DOHH2 (cell line): Measurements from ENCODE around the gene PODN.

Experiments
- H3F3A ChIP-seq: fragments of 200-600 bp; sonication (generic), shearing (Covaris generic); 2 replicates; pipeline ENCODE4 v1.6.0; 2016; ENCODE audit warnings: antibody characterized with exemption, mild to moderate bottlenecking; ENCODE audit not compliant: control insufficient read depth, insufficient read depth
- H3K27ac ChIP-seq: fragments of 200-600 bp; sonication (generic); 2 replicates; pipeline ENCODE4 v1.5.1; 2014; ENCODE audit warnings: low read depth, mild to moderate bottlenecking, low read length, moderate library complexity
- H3K27me3 ChIP-seq: fragments of 200-600 bp; sonication (generic); 2 replicates; pipeline ENCODE4 v1.6.1; 2014; ENCODE audit warnings: mild to moderate bottlenecking, low read length, mixed read lengths; ENCODE audit not compliant: control insufficient read depth
- H3K36me3 ChIP-seq: fragments of 200-600 bp; sonication (generic); 2 replicates; pipeline ENCODE4 v1.6.1; 2014; ENCODE audit warnings: mild to moderate bottlenecking, low read length, moderate library complexity, mixed read lengths; ENCODE audit not compliant: control insufficient read depth
- H3K4me1 ChIP-seq: fragments of 200-600 bp; sonication (generic); 2 replicates; pipeline ENCODE4 v1.6.1; 2014; ENCODE audit warnings: mild to moderate bottlenecking, low read length, mixed read lengths; ENCODE audit not compliant: control insufficient read depth
- H3K4me2 ChIP-seq: fragments of 200-600 bp; sonication (generic); 2 replicates; pipeline ENCODE4 v1.6.0; 2014; ENCODE audit warnings: mild to moderate bottlenecking, low read length, moderate library complexity
- H3K4me3 ChIP-seq: fragments of 200-600 bp; sonication (generic); 2 replicates; pipeline ENCODE4 v1.5.1; 2014; ENCODE audit warnings: mild to moderate bottlenecking, low read length, mixed read lengths
- H3K79me2 ChIP-seq: fragments of 200-600 bp; sonication (generic); 2 replicates; pipeline ENCODE4 v1.6.1; 2014; ENCODE audit warnings: mild to moderate bottlenecking, low read length, mixed read lengths; ENCODE audit not compliant: control insufficient read depth
- H3K9me2 ChIP-seq: fragments of 200-600 bp; sonication (generic); replicated peaks from 2 replicates; pipeline ENCODE4 v1.6.1; 2014; ENCODE audit warnings: mild to moderate bottlenecking, low read length, mixed read lengths; ENCODE audit not compliant: control insufficient read depth
- H3K9me3 ChIP-seq: fragments of 200-600 bp; sonication (generic); 2 replicates; pipeline ENCODE4 v1.6.1; 2014; ENCODE audit warnings: antibody characterized with exemption, low read length, mixed read lengths; ENCODE audit not compliant: control insufficient read depth, insufficient read depth
- H4K20me1 ChIP-seq: fragments of 200-600 bp; sonication (generic); 2 replicates; pipeline ENCODE4 v1.6.0; 2014; ENCODE audit warnings: low read depth, mild to moderate bottlenecking, antibody characterized with exemption, low read length, moderate library complexity; ENCODE audit not compliant: control insufficient read depth, insufficient read depth
- EZH2phosphoT487 ChIP-seq: fragments of 200-600 bp; sonication (generic); IDR thresholded peaks from 2 replicates; pipeline ENCODE4 v1.6.1; 2017; ENCODE audit warnings: borderline replicate concordance, mild to moderate bottlenecking, antibody characterized with exemption, low read length, moderate library complexity, mixed read lengths
- TF ChIP-seq, protein P1 (sequence below): fragments of 200-600 bp; sonication (generic); IDR thresholded peaks from one replicate; pipeline ENCODE4 v1.5.1; 2014; ENCODE audit warnings: antibody characterized with exemption, mild to moderate bottlenecking, low read depth, low read length; ENCODE audit not compliant: poor library complexity, severe bottlenecking

Gene PODN

DNA sequence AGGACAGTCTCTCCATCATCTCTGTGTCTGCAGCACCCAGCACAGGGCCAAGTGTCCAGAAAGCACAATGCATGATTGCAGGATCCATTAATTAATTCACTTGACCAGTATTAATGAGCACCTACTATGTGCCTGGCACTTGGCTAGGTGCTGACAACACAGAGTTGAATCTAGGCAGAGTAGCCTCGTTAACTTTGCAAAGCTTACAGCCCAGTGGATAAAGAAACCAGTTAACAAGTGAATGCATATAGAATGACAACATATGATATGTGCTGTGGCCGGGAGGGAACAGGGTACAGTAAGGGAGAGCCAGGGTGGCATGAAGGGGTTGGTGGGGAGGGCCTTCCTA lies 69.6 kb downstream of the PODN start:
- no peaks in the 10 kb centered on the region for H3K4me1 ChIP-seq

DNA sequence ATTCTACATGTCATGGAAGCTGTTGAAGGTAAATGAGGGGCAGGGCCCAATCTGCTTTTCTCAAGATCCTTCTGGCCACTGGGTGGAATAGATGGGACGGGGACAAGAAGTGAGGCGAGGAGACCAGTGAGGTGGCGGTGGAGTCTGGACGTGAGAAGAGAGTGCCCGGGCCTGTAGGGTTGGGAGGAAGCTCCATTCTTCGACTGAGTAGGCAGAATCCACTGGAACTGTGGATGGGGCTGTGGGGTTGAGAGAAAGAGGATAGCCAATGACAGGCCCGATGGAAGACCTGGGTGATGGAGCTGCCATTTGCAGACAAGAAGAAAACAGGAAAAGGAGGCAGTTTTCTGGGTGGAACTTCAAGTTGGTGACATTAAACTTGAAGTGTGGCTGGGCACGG lies 70.2 kb downstream of the PODN start:
- Histone ChIP-seq H3K9me2 (no peaks in the 10 kb centered on the region), H3K4me3 (no peak overlapping the region), H3F3A (no peaks in the 10 kb centered on the region), H3K27me3 (no peaks in the 10 kb centered on the region), H3K9me3 (no peaks in the 10 kb centered on the region), H3K36me3 (no peaks in the 10 kb centered on the region), H3K79me2 (no peaks in the 10 kb centered on the region), H3K4me1 (no peaks in the 10 kb centered on the region), H3K27ac (no peak overlapping the region), H4K20me1 (no peaks in the 10 kb centered on the region), H3K4me2 (no peak overlapping the region)
- TF ChIP-seq EZH2phosphoT487, result no peak
- TF ChIP-seq, protein P1, sequence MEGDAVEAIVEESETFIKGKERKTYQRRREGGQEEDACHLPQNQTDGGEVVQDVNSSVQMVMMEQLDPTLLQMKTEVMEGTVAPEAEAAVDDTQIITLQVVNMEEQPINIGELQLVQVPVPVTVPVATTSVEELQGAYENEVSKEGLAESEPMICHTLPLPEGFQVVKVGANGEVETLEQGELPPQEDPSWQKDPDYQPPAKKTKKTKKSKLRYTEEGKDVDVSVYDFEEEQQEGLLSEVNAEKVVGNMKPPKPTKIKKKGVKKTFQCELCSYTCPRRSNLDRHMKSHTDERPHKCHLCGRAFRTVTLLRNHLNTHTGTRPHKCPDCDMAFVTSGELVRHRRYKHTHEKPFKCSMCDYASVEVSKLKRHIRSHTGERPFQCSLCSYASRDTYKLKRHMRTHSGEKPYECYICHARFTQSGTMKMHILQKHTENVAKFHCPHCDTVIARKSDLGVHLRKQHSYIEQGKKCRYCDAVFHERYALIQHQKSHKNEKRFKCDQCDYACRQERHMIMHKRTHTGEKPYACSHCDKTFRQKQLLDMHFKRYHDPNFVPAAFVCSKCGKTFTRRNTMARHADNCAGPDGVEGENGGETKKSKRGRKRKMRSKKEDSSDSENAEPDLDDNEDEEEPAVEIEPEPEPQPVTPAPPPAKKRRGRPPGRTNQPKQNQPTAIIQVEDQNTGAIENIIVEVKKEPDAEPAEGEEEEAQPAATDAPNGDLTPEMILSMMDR, result no peak

More for the DNA sequence above, 69.6 kb downstream of the PODN start:
- Histone ChIP-seq H3F3A (no peaks in the 10 kb centered on the region), H3K9me2 (no peaks in the 10 kb centered on the region), H3K27ac (no peak overlapping the region), H3K36me3 (no peaks in the 10 kb centered on the region), H3K79me2 (no peaks in the 10 kb centered on the region), H3K4me3 (no peak overlapping the region), H3K4me2 (no peak overlapping the region), H4K20me1 (no peaks in the 10 kb centered on the region), H3K9me3 (no peaks in the 10 kb centered on the region), H3K27me3 (no peaks in the 10 kb centered on the region)
- TF ChIP-seq, protein P1, result no peak
- no peak for TF ChIP-seq EZH2phosphoT487

DNA sequence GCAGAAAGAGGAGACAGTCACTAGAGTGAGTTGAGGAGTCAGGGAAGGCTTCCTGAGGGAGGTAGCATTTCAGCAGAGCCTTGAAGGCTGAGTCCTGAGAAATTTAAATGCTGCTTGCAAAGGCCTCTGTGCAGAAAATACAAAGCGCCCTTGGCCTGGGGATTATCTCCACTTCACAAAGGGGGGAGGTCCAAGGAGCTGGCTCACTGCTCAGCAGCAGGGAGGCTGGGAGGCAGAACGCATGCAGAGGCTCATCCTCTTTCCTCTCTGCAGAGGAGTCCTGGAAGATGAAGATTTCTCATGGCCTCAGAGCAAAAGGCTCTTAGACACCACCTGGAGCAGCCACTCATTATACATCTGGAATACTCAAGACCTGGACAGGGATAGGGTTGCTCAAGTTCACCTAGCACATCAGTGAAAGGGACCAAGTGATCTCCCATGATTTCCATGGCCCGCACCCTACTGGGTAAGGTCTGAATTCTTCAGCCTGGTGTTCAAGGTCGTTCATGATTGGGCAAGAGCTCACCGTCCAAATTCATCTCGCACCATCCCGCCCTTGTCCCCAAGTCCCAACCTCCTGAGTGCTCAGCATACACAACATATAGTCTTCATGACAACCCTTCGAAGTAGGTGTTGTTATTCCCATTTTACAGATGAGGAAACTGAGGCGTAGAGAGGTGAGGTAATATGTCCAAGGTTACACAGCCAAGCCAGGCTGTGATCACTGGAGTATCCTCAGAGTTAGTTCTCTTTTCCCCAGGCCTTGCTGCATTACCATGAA lies 71.4 kb downstream of the PODN start:
- no peak for TF ChIP-seq EZH2phosphoT487
- TF ChIP-seq, protein P1, result no peak
- no peaks in the 10 kb centered on the region for H3K4me1 ChIP-seq

More for the DNA sequence above, 71.4 kb downstream of the PODN start:
- H3K79me2 ChIP-seq, result no peaks in the 10 kb centered on the region
- H4K20me1 ChIP-seq, result no peaks in the 10 kb centered on the region
- no peaks in the 10 kb centered on the region for H3F3A ChIP-seq
- H3K4me3 ChIP-seq, result no peak overlapping the region
- H3K9me2 ChIP-seq, result no peaks in the 10 kb centered on the region
- H3K9me3 ChIP-seq, result peaks cover 8% of the 10 kb centered on the region; the same call in 1 of the 2 replicates
- H3K27ac ChIP-seq, result no peak overlapping the region
- no peaks in the 10 kb centered on the region for H3K27me3 ChIP-seq
- H3K4me2 ChIP-seq, result no peak overlapping the region
- no peaks in the 10 kb centered on the region for H3K36me3 ChIP-seq
